ENCODE results near the gene SERPINE2.

SERPINE2 gene, protein sequence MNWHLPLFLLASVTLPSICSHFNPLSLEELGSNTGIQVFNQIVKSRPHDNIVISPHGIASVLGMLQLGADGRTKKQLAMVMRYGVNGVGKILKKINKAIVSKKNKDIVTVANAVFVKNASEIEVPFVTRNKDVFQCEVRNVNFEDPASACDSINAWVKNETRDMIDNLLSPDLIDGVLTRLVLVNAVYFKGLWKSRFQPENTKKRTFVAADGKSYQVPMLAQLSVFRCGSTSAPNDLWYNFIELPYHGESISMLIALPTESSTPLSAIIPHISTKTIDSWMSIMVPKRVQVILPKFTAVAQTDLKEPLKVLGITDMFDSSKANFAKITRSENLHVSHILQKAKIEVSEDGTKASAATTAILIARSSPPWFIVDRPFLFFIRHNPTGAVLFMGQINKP

DNA sequence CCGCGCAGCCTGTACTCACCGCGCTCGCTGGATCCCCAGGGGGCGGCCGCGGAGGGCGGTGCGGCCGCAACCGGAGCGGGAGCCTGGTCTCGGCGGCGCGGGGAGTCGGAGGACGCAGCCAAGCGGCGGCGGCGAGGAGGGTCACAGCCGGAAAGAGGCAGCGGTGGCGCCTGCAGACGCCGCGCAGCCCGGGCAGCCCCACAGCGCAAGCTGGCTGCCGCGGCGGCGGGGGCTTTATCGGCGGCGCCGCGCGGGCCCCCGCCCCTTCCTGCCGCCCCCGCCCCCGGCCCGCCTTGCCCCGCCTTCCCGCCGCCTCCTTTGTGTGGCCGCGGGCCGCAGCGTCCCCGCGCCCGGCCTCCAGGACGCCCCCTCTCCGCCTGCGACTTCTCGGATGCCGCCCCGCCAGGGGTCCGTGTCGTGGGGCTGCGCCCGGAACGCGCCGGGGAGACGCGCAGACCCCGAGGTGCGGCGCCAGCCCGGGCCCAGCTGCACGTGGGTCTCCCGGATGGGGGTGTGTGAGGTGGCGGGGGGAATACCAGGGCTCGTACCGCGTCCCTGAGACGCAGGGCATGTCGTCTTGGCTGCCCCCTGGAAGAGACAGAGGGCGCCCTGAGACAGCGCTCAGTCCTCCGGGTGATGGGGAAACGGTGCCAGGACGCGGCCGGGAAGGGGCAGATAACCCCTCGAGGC lies at the start of gene SERPINE2:
Gene SERPINE2 (minus strand): TSS at position 207 of the 690 bp plus-strand sequence. CDS start 37,386 bp downstream, outside the sequence.
- peak; percentile 52 for DNase-seq

DNA sequence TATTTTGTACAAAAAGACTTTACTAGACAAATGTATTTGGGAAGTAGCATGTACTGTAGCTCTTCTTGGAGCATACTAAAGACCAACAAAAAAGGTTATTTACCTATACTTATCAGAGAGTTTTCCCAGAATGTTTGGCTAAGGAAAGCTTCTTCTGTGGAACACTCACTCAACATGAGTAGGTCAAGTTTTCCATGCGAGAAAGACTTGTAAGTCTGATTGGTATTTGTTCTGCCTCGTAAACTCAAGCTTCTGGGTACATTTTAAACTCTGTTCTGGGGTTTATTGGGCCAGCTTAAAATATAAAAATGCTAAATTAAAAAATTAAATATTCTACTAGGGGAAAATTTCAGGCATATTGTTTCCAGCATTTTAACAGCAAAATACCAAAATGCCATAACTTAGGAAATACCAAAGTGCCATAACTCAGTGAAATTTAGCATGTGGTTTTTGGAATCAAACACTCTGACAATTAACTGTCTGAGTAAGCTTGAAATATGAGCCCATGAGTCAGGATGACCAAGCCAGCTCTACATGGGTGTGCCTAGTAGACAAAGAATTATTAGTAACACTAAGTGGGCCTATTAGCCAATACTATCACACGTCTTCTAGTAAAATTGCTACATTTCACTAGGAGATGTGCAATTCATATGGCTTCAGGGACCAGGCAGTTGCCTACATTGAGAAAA lies 47.3 kb upstream of the SERPINE2 start:
- DNase-seq, result no peak

DNA sequence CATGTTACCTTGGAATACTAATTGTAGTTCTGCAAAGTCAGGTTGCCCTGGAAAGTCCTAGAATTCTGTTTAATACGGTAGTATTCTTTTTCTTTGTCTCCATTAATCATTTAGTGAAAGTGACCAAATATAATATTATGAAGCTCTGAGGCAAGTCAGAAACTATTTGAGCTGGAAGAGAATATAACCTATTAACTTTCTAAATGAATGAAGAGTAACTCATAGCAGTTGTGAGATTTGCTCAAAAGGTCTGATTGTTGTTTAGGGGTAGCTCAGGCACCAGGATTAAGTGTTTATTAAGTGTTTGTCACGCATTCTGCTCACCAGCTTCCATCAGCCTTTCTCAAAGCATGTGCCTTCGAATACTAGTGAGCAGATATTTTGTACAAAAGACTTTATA lies 46.7 kb upstream of the SERPINE2 start:
- DNase-seq, result no peak

DNA sequence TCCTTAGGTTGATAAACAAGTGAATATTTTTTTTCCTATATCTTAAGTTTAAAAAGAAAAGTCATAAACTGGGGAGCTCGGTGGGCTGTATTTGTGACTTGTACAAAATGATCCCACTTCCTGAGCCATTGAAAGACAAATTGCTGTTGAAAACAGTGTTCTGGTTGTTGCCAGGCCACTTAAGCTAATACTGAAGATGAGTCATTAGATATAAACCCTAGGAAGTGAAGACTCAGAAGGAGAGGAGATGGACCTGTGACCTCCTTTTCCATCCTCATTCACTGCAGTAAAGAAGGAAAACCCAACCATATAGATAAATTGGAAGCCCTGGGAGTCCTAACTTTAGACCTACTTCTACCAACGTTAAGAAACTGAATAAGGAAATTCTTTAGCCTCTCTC lies 46.2 kb upstream of the SERPINE2 start:
- DNase-seq, result no peak

DNA sequence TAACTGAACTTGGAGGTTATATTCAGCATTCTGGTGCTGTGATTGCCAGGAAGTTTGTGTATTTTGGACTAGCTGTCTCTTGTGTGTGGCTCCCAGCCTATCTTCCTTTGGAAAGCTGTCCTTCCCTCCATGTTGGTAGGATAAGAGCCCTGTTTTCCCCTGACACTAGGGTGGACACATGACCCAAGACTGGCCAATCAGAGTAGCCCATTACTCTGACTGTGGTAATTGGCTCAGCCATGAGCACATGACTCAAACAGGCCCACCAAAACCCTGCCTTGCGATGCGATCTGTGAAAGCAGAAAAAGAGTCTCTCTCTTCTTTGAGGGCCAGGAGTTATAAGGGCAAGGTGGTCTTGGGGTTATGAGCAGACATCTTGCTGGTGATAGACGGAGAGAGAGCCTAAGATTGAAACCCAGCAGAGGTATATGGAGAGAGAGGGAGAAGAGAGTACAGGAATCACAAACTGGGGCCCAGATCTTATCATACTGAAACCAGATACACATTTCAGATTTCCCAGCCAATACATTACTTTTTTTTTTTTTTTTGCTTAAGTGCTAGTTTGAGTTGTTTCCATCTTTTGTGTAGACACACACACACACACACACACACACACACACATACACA lies 45.3 kb upstream of the SERPINE2 start:
- DNase-seq, result no peak

DNA sequence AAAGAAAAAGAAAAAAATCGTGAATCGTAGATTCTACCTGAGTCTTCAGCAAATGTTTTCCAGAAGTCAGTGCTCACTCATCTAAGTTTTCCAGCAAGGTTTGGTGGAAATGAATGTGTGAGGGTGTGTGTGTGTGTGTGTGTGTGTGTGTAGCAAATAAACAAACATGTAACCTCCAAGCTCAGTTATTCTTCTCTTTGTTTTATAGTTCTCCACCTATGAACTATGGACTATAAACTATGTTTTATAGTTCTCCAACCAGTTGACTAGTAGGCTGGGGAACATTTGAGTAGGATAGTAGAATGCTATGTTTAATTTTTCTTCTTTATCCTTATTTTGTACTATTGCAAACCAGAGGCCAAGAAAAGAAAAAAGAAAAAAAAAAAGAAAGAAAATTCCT lies 44.6 kb upstream of the SERPINE2 start:
- DNase-seq, result no peak

DNA sequence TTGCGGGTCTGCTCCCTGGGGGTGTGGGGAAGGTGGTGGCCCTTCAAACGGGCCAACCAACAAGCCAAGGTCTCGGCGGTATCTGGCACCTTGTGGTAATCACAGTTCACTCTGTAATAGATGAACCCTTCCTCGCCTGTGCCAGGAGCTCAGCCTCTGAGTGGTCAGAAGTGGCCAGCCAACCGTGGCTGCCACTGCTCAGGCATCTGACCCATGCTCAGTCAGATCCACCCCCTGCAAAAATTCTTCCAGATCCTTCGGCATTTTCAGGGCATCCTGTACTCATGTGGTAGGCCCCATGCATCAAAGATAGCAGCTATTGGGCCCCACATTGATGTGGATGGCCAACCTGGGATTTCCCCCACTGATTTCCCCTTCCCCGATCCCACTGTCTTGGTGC lies 39.6 kb upstream of the SERPINE2 start:
- DNase-seq, result no peak

DNA sequence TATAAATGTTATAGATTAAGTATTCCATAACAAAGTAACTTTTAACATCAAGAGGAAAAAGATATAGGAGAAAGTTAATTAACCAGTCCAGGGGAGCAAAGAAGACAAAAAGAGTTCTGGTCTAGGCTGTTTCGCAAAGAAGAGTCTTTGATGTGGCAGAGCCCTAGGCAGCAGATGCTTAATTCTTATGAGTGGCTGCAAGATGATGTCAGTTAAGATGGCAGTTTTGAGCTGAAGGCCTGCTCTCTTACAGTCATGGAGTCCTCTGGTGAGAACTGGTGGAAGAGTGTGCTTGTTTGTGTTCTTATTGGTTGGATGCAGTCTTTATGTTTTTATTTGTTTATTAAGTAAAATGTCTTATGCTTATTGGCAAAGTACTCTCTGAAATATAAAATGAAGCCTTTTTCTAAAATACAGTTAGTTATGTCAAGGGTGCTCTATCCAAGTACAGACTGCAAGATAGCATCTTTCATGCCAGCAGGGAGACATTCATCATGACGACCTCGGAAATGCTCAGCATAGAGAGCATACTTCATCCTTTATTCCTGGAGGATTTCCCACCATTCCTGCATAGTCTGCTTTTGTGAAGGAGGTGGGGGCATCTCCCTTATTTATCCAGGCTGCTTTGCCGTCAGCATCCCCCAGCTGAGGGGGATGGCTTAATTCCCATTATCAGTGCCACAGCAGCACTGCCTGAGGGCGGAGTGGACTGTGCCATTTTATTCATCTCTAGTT lies 38.9 kb upstream of the SERPINE2 start:
- no peak for DNase-seq

DNA sequence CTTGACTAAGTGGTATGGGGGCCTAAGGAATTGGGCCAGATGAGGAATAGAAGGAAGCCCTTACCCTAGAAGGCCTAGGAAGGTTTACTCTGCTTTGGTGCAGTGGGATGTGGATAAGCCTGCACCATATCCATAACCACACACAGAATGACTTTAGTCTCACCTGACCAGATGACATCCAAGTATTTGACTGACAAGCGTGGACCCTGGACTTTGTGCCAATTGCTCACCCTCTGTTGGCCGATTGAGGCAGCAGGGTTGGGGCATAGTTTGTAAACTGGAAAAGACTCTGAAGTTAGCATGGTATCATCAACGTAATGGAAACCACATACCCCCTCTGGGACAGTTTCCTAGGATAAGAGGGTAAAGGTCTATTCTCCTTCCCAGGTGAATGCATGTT lies 36.5 kb upstream of the SERPINE2 start:
- no peak for DNase-seq

DNA sequence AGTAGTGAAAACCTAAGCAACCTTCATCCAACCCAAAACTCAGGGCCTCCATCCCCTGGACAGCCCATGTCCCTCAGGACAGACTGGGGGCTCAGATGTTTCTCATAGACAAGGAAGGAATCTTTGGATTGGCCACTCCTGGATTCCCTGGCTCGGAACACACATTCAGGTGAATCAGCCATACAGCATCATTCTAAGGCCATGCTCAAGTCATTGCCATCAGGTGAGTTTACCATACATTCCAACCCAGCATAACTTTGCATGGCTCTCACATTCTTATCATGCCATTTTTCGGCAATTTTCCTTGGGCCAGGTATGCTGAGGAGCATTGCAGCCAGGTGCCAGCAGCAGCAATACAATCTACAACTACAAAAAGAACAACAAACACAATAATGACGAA lies 34.6 kb upstream of the SERPINE2 start:
- no peak for DNase-seq

DNA sequence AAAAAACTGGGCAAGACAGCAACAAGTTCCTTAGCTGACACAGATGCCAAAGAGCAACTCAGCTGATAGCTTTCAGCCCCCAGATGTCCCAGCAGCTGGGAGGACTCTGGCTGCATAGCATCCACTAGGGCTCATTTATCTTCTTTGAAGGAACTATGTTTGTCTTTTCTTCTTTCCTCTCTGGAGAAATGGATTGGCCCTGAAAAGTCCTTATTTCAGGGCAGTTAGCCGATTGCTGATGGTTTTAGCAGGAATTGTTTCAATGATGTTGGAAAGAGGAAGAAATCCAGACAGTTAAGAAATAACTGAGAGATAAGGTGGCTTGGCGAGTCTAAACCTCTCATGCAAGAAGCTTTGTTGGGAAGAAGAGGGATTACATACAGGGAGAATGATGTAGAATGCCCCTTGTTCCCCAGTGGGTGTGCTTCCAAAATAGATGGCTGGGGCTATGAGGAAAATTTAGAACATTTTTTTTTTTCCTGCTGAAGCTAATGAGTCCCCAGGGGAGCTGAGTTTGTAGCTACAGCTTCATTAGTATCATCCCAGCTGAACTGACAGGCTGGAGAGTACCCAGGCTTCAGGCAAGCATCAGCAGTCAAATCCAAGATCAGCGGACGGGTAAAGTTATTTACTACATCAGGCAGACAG lies 33.6 kb upstream of the SERPINE2 start:
- DNase-seq, result no peak

DNA sequence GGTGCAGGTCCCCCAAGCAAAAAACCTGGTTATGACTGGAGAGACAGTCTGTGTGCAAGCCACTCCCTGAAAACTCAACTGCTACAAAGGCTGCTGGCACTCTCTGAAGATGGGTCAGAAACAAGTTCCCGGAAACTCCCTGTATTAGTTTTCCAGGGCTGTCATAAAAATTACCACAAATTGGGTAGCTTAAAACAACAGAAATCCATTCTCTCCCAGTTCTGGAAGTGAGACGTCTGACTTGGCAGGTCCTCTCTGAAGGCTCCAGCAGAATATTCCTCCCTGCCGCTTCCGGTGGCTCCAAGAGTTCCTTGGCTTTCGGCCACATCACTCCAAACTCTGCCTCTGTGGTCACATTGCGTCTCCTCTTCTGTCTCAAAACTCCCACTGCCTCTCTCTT lies 30.1 kb upstream of the SERPINE2 start:
- no peak for DNase-seq

DNA sequence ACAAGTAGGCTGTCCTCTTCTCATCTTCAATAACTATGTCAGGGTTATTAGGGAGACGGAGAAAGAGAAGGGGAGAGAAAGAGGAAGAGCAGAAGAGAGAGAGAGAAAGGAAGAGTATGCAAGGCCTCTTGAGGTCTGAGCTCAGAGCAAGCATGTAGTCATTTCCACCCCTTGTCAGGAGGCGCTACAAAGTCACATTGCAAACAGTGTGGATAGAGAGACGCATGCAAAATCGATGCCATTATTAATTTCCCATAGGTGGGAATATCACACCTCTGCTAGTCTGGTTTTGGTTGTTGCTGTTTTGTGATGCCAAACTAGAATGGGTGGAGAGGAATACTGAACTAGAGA lies 24.2 kb upstream of the SERPINE2 start:
- DNase-seq, result no peak

DNA sequence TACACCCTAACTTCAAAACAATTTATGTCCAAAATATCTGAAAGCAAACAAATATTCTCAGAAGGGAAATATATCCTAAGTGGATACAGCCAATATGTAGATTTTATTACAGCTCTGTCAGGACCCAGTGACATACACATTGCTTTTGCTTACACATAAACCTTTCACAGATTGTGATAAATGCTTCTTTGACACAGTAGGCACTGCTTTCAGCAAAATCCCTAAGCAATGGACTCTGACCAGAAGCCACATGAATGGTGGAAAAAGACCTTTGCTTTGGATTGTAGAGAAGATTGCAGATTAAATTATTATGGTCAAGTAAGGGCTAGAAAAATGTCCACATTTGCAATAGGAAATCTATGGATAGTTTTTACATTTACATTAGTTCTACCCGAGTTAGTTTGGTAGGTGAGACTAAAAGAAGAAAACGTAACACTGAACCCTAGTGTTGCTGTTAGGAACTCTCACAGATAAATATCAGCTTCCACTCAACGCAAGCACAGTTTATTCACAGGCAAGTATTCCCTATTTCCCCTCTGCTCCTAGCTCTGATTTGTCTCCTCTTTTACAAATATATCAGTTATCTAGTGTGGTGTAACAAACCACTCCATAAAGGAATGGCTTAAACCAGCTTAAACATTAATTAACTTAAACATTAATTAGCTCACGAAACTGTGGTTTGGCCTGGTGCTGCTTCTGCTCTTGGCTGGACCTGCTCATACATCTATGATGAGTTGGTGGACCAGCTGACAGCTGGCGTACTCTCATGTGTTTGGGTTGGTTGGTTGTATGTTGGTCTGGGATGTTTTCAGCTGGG lies 23.6 kb upstream of the SERPINE2 start:
- no peak for DNase-seq

DNA sequence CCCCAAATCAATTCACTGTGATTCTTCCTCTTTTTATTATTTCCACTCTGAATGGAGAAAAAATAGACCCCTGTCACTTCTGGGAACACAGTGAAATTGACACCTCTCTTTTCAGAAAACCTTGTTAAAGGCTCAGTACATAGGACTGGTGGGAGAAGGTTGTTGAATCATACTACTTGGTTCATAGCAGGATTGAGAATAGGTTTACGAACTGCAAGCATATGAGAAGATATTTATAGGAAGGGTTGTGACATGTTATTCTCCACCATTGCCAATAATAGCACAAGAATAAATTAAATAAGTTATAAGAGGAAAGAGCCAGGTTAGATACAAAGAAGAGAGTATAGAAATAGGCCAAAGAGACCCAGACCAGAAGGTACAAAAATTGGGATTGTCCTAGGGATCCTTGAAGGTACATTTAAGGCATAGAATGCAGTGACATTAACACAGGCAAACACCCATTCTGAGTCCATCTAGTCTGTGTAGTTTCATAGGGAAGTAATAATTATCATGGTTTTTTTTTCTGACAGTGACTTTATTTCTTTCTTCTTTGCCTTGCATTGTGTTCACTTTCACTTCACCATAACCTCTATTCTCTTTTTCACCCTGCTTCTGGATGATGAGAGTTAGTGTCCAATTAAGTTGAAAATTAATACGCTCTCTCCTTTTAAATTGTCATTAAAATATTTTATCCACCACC lies 21.8 kb upstream of the SERPINE2 start:
- no peak for DNase-seq

DNA sequence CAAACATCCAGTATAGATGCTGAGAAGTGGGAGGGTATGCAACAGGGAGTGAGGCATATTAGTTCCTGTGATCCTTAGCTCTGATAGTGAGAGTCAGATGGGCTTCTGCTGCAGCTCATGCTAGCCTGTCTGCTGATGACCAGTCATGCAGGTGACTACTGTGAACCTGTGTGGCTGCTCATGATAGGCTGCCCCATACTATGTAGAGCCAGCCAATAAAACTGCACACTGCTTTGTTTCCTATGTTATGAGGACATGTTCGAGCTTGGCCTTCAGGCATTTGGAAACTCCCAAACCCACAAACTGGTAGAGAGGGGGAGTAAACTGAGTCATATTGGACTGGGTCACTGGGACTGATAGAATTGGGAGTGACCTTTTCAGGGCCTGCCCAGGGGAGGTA lies 20.1 kb upstream of the SERPINE2 start:
- DNase-seq, result no peak

DNA sequence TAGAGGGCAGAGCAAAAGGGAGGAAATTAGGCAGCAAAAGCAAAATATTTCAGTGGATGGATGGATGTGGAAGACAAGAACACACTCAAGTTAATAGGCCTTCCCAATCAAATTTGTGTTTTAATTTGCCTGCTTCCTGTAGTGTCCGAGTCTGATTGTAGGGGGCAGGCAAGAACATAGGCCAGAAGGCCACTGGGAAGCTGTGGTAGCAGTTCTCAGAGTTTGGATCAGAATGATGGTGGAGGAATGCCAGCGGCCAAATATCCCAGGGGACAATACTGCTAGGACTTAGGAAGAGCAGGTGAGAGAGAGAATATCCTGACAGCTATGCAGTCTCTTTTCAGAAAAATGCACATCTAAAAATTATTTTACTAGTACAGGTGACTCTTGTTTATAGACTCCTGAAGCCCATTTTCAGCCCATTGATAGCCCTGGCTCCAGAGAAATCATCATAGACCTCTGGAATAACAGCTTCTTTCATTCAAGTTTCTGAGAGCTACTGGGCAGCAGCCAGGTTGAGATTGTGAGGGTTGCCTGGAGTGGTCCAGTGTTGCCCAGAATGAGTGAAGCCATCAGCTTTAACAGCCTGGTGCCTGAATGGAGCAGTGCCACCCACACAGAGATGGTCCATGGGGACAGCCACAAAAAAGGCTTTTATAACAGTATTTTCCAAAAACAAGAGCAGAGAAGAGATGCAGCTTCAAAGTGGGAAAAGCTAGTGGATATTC lies 19.1 kb upstream of the SERPINE2 start:
- DNase-seq, result no peak

DNA sequence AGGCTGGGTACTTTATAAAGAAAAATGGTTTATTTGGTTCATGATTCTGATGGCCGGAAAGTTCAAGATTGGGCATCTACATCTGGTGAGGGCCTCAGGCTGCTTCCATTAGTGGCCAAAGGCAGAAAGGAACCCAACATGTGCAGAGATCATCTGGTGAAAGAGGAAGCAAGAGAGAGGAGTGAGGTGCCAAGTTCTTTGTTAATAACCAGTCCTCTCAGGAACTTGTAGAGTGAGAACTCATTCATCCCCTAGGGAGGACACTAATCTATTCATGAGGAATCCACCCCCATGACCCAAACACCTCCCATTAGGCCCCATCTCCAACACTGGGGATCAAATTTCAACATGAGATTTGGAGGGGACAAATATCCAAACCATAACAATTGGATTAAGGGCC lies 17.8 kb upstream of the SERPINE2 start:
- DNase-seq, result no peak

DNA sequence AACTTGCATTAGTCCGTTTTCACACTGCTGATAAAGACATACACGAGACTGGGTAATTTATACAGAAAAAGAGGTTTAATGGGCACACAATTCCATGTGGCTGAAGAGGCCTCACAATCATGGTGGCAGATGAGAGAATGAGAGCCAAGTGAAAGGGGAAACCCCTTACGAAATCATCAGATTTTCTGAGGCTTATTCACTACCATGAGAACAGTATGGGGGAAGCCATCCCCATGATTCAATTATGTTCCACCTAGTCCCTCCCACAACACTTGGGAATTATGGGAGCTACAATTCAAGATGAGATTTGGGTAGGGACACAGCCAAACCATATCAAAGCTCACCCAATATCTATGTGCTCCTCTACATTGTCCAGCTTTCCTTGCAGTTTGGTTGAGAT lies 16.0 kb upstream of the SERPINE2 start:
- DNase-seq, result no peak

DNA sequence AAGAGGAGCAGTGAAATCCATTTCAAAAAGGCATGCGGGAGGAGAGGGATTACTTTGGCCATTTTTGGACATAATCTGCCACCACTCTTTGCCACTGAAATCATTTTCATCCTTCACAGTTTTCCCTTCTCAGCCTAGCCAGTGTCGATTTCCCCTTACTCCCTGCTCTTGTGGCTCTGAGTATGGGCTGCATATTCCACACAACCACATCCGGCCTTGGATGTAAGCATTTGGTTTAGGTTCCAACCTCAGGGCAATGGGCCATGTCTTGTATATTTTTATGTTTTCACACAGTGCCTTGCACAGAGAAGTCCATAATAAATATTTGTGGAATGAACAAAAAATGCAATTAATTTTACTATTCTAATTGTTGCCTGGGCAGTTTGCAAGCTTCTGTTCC lies 7.7 kb upstream of the SERPINE2 start:
- DNase-seq, result no peak
